IPS-18c (cell line): ENCODE measurements around the gene LIX1L.
"Not testable (repeated sequence)": the region's sequence is repeated elsewhere in the genome, so short reads cannot be mapped to it uniquely, and the experiment has no call there.

Experiments
- H3K4me3 ChIP-seq: 2 replicates; pipeline ENCODE4 v1.7.0; 2013; ENCODE audit warnings: low read depth, mild to moderate bottlenecking, low read length, moderate library complexity; ENCODE audit not compliant: insufficient read depth
- H3K9me3 ChIP-seq: one replicate; pipeline ENCODE4 v1.6.1; 2013; ENCODE audit warnings: mild to moderate bottlenecking, low read length, moderate library complexity; ENCODE audit not compliant: control insufficient read depth, insufficient read depth

The LIX1L gene

GRCh38 chr1:145955436-145955835 lies 2.4 kb downstream of the LIX1L start:
- H3K4me3 ChIP-seq, result peak overlapping the region; percentile 11; the same call in 1 of the 2 replicates
- H3K9me3 ChIP-seq, result no peaks in the 10 kb centered on the region

GRCh38 chr1:145953861-145954260 lies 4.0 kb downstream of the LIX1L start:
- no peak overlapping the region for H3K4me3 ChIP-seq
- H3K9me3 ChIP-seq, result no peaks in the 10 kb centered on the region

- Histone ChIP-seq H3K9me3 (no peaks in the 10 kb centered on the region), H3K4me3 (no peak overlapping the region)
Measured at GRCh38 chr1:145952903-145953302, 4.9 kb downstream of the LIX1L start.

- H3K9me3 ChIP-seq, result no peaks in the 10 kb centered on the region
- H3K4me3 ChIP-seq, result no peak overlapping the region
Measured at GRCh38 chr1:145951526-145951925, 6.3 kb downstream of the LIX1L start.

GRCh38 chr1:145949219-145949618 lies 8.6 kb downstream of the LIX1L start:
- H3K4me3 ChIP-seq, result no peak overlapping the region
- H3K9me3 ChIP-seq, result no peaks in the 10 kb centered on the region

GRCh38 chr1:145947551-145947950 lies 10.3 kb downstream of the LIX1L start:
- no peak overlapping the region for H3K4me3 ChIP-seq

GRCh38 chr1:145946477-145946986 lies 11.3 kb downstream of the LIX1L start:
- no peaks in the 10 kb centered on the region for H3K9me3 ChIP-seq
- no peak overlapping the region for H3K4me3 ChIP-seq

More at GRCh38 chr1:145947551-145947950, 10.3 kb downstream of the LIX1L start:
- no peaks in the 10 kb centered on the region for H3K9me3 ChIP-seq

GRCh38 chr1:145944532-145944931 lies 13.3 kb downstream of the LIX1L start:
- no peaks in the 10 kb centered on the region for H3K9me3 ChIP-seq
- no peak overlapping the region for H3K4me3 ChIP-seq

GRCh38 chr1:145942871-145943270 lies 14.9 kb downstream of the LIX1L start:
- no peak overlapping the region for H3K4me3 ChIP-seq
- H3K9me3 ChIP-seq, result no peaks in the 10 kb centered on the region

- no peak overlapping the region for H3K4me3 ChIP-seq
- no peaks in the 10 kb centered on the region for H3K9me3 ChIP-seq
Measured at GRCh38 chr1:145942405-145942804, 15.4 kb downstream of the LIX1L start.

- Histone ChIP-seq H3K9me3 (no peaks in the 10 kb centered on the region), H3K4me3 (no peak overlapping the region)
Measured at GRCh38 chr1:145937436-145937835, 20.4 kb downstream of the LIX1L start.

- Histone ChIP-seq H3K9me3 (no peaks in the 10 kb centered on the region), H3K4me3 (no peak overlapping the region)
Measured at GRCh38 chr1:145936247-145936646, 21.6 kb downstream of the LIX1L start.

- no peak overlapping the region for H3K4me3 ChIP-seq
- H3K9me3 ChIP-seq, result no peaks in the 10 kb centered on the region
Measured at GRCh38 chr1:145935708-145936107, 22.1 kb downstream of the LIX1L start.

- H3K9me3 ChIP-seq, H3K4me3 ChIP-seq: not testable (repeated sequence)
Measured at GRCh38 chr1:145932522-145933009, 25.3 kb downstream of the LIX1L start.

- Histone ChIP-seq H3K9me3 (no peaks in the 10 kb centered on the region), H3K4me3 (peak overlapping the region; percentile 75)
Measured at GRCh38 chr1:145927916-145928643, 29.7 kb downstream of the LIX1L start.

GRCh38 chr1:145927063-145927886 lies 30.5 kb downstream of the LIX1L start, which contains the start of gene RBM8A:
TSS of gene RBM8A (minus strand) at chr1:145927484. CDS start at chr1:145927426, 58 bp downstream.
- H3K9me3 ChIP-seq, result no peaks in the 10 kb centered on the region
- H3K4me3 ChIP-seq, result peak within 1 kb of the TSS; percentile 75

GRCh38 chr1:145926686-145927062 lies 31.1 kb downstream of the LIX1L start:
- no peaks in the 10 kb centered on the region for H3K9me3 ChIP-seq

GRCh38 chr1:145922266-145922665 lies 35.6 kb downstream of the LIX1L start:
- Histone ChIP-seq H3K9me3 (no peaks in the 10 kb centered on the region), H3K4me3 (no peak overlapping the region)

More at GRCh38 chr1:145926686-145927062, 31.1 kb downstream of the LIX1L start:
- peak overlapping the region; percentile 75 for H3K4me3 ChIP-seq
